HCT116 (cell line): ENCODE data around the gene MGME1. TPM values are rescaled to one million over a fixed set of nuclear protein-coding genes. Genes with fewer than 3 reads are reported as not detected.

Experiments
- ATAC-seq: fragments of 200-7000 bp; cut with Tn5 transposase; 2 replicates; pipeline ENCODE4 v1.9.1; 2020; ENCODE audit warnings: mild to moderate bottlenecking, moderate library complexity
- BruUV-seq: library from RNA; stranded (reverse); fragments of 400-500 nt; replicated peaks from 2 replicates; lab custom pipeline; 2021; lab: Mats Ljungman, UMichigan
- CTCF ChIA-PET: fragments of 300-600 bp; sonication (Branson Sonifier 250); formaldehyde crosslinking; loops from one replicate; lab custom pipeline; 2021; ENCODE audit warnings: antibody characterized with exemption; lab: Charles Lee
- POLR2A ChIA-PET: fragments of 300-600, 350-600 bp; sonication (Branson Sonifier 250); formaldehyde crosslinking; loops from one replicate; lab custom pipeline; 2021; ENCODE audit warnings: antibody characterized with exemption; lab: Charles Lee
- RAD21 ChIA-PET, 2 experiments: fragments of 300-600 bp; sonication (Branson Sonifier 250); formaldehyde crosslinking; loops; one replicate each; lab custom pipeline; 2023; ENCODE audit warnings: low total read pairs in 2 of 2; ENCODE audit not compliant: uncharacterized antibody in 2 of 2, unreplicated experiment in 2 of 2, low non-redundant PET in 1 of 2; lab: Charles Lee
- DNase-seq: peaks from one replicate; pipeline ENCODE4 v3.0.0-alpha.2; 2010; ENCODE audit warnings: low read depth, low spot score
- H2AFZ ChIP-seq: fragments of 200-600 bp; shearing (Covaris generic), sonication (generic); 2 replicates; pipeline ENCODE4 v1.6.1; 2017; ENCODE audit warnings: low read depth, mixed run types, mixed read lengths, antibody characterized with exemption, low read length; ENCODE audit not compliant: poor library complexity, severe bottlenecking
- H3K27ac ChIP-seq: 2 replicates; pipeline ENCODE4 v1.5.1; 2012; ENCODE audit warnings: low read depth, low read length
- H3K27me3 ChIP-seq: fragments of 200-600 bp; sonication (generic); 2 replicates; pipeline ENCODE4 v1.6.1; 2016; ENCODE audit warnings: mixed run types, low read length, mixed read lengths; ENCODE audit not compliant: insufficient read depth
- H3K36me3 ChIP-seq, 2 experiments: fragments of 200-500 bp in 1 of 2; fragments of 200-600 bp in 1 of 2; sonication (Bioruptor generic) in 1 of 2; sonication (generic) in 1 of 2; 2 replicates each; pipeline versions ENCODE4 v1.5.1 to v1.6.1; 2014 to 2016; ENCODE audit warnings: low read length in 2 of 2, inconsistent platforms in 1 of 2, mixed read lengths in 1 of 2, mixed run types in 1 of 2; ENCODE audit not compliant: insufficient read depth in 2 of 2, control insufficient read depth in 1 of 2
- H3K4me1 ChIP-seq, 2 experiments: fragments of 200-600 bp in 1 of 2; sonication (generic) in 1 of 2; 2 replicates each; pipeline versions ENCODE4 v1.5.1 to v1.6.1; 2012 to 2017; ENCODE audit warnings: low read length in 2 of 2, inconsistent platforms in 1 of 2, mild to moderate bottlenecking in 1 of 2, mixed read lengths in 1 of 2, mixed run types in 1 of 2, moderate library complexity in 1 of 2; ENCODE audit not compliant: insufficient read depth in 2 of 2, control insufficient read depth in 1 of 2
- H3K4me2 ChIP-seq: fragments of 200-600 bp; sonication (generic); 2 replicates; pipeline ENCODE4 v1.6.1; 2017; ENCODE audit warnings: mixed run types, low read length, mixed read lengths
- H3K4me3 ChIP-seq, 2 experiments: fragments of 200-600 bp in 1 of 2; sonication (generic) in 1 of 2; replicated peaks in 1 of 2; 2 replicates each; pipeline ENCODE4 v1.5.1; 2011 to 2016; ENCODE audit warnings: low read length in 2 of 2, control low read depth in 1 of 2, low read depth in 1 of 2, mild to moderate bottlenecking in 1 of 2, mixed read lengths in 1 of 2, mixed run types in 1 of 2
- H3K79me2 ChIP-seq: fragments of 200-600 bp; sonication (generic); 2 replicates; pipeline ENCODE4 v1.6.1; 2017; ENCODE audit warnings: mild to moderate bottlenecking, mixed run types, low read length, moderate library complexity, mixed read lengths; ENCODE audit not compliant: insufficient read depth
- H3K9ac ChIP-seq: fragments of 200-600 bp; sonication (generic); 2 replicates; pipeline ENCODE4 v1.6.1; 2016; ENCODE audit warnings: low read length, mixed read lengths
- H3K9me2 ChIP-seq: fragments of 200-600 bp; sonication (generic), shearing (Covaris generic); 2 replicates; pipeline ENCODE4 v1.6.1; 2017; ENCODE audit warnings: mixed run types, mild to moderate bottlenecking, moderate library complexity; ENCODE audit not compliant: insufficient read depth
- H3K9me3 ChIP-seq, 2 experiments: fragments of 200-500 bp in 1 of 2; fragments of 200-600 bp in 1 of 2; sonication (Bioruptor generic) in 1 of 2; sonication (generic) in 1 of 2; 2 replicates each; pipeline ENCODE4 v1.6.1; 2014 to 2017; ENCODE audit warnings: low read length in 2 of 2, mixed read lengths in 2 of 2, inconsistent platforms in 1 of 2, low read depth in 1 of 2, mild to moderate bottlenecking in 1 of 2, mixed run types in 1 of 2, moderate library complexity in 1 of 2; ENCODE audit not compliant: control insufficient read depth in 1 of 2, insufficient read depth in 1 of 2
- H4K20me1 ChIP-seq: fragments of 200-600 bp; sonication (generic), shearing (Covaris generic); 2 replicates; pipeline ENCODE4 v1.6.1; 2017; ENCODE audit warnings: mixed run types, mild to moderate bottlenecking, moderate library complexity; ENCODE audit not compliant: insufficient read depth
- CBX3 ChIP-seq: IDR thresholded peaks from 2 replicates; pipeline ENCODE4 v1.6.1; 2012; ENCODE audit warnings: low read depth
- CEBPB ChIP-seq: IDR thresholded peaks from 2 replicates; pipeline ENCODE4 v1.6.1; 2012; ENCODE audit warnings: low read depth
- ELF1 ChIP-seq: IDR thresholded peaks from 2 replicates; pipeline ENCODE4 v1.6.1; 2012; ENCODE audit warnings: low read depth, borderline replicate concordance
- EZH2 ChIP-seq: fragments of 200-600 bp; sonication (generic); IDR thresholded peaks from 2 replicates; pipeline ENCODE4 v1.6.1; 2017; ENCODE audit warnings: antibody characterized with exemption, mixed run types
- EZH2phosphoT487 ChIP-seq: fragments of 200-600 bp; IDR thresholded peaks from 2 replicates; pipeline ENCODE4 v1.6.1; 2018; ENCODE audit warnings: antibody characterized with exemption, borderline replicate concordance
- JUND ChIP-seq: IDR thresholded peaks from 2 replicates; pipeline ENCODE4 v1.6.1; 2012
- POLR2A ChIP-seq: IDR thresholded peaks from 2 replicates; pipeline ENCODE4 v1.7.0; 2011; ENCODE audit warnings: borderline replicate concordance; ENCODE audit not compliant: insufficient read depth, insufficient read length; ENCODE audit errors: extremely low read depth
- POLR2AphosphoS5 ChIP-seq: IDR thresholded peaks from 2 replicates; pipeline ENCODE4 v1.6.1; 2011; ENCODE audit warnings: mild to moderate bottlenecking, low read depth, low read length, moderate library complexity
- SIN3A ChIP-seq: IDR thresholded peaks from 2 replicates; pipeline ENCODE4 v1.6.1; 2012; ENCODE audit warnings: low read depth
- SRF ChIP-seq: IDR thresholded peaks from 2 replicates; pipeline ENCODE4 v1.6.1; 2012; ENCODE audit warnings: low read depth
- YY1 ChIP-seq: IDR thresholded peaks from 2 replicates; pipeline ENCODE4 v1.6.1; 2011; ENCODE audit warnings: low read length, low read depth, moderate library complexity, mild to moderate bottlenecking; ENCODE audit not compliant: insufficient replicate concordance; ENCODE audit errors: extremely low read depth
- ZFX ChIP-seq: fragments of 450-650 bp; IDR thresholded peaks from 2 replicates; pipeline ENCODE4 v1.6.1; 2017
- intact Hi-C: fragments of 100-400 bp; cut with micrococcal nuclease; formaldehyde crosslinking; loops from 2 replicates; pipeline ENCODE4 v1.10.0; 2022
- total RNA-seq: library from RNA; stranded (reverse); gene quantifications from one replicate; pipeline ENCODE4 v1.2.1, GENCODE V29; 2021; ENCODE audit not compliant: unreplicated experiment
- TF ChIP-seq, protein P1 (sequence below): IDR thresholded peaks from 2 replicates; pipeline ENCODE4 v1.6.1; 2011; ENCODE audit warnings: mild to moderate bottlenecking, low read length, moderate library complexity; ENCODE audit not compliant: insufficient replicate concordance; ENCODE audit errors: extremely low read depth
- TF ChIP-seq, protein P2 (sequence below): IDR thresholded peaks from 2 replicates; pipeline ENCODE4 v1.6.1; 2012
- TF ChIP-seq, protein P3 (sequence below), 3 experiments: fragments of 200-600 bp in 1 of 3; sonication (generic) in 1 of 3; IDR thresholded peaks in 2 of 3; conservative IDR thresholded peaks in 1 of 3; 2 replicates each; pipeline ENCODE4 v1.5.1; 2012 to 2017; ENCODE audit warnings: low read depth in 2 of 3, low read length in 2 of 3, antibody characterized with exemption in 1 of 3, borderline replicate concordance in 1 of 3, control low read depth in 1 of 3, mild to moderate bottlenecking in 1 of 3, mixed read lengths in 1 of 3, mixed run types in 1 of 3, moderate library complexity in 1 of 3; ENCODE audit not compliant: insufficient read depth in 1 of 3

Gene MGME1
- total RNA-seq, 1 experiment from 2014 or later: 37.1 TPM

DNA sequence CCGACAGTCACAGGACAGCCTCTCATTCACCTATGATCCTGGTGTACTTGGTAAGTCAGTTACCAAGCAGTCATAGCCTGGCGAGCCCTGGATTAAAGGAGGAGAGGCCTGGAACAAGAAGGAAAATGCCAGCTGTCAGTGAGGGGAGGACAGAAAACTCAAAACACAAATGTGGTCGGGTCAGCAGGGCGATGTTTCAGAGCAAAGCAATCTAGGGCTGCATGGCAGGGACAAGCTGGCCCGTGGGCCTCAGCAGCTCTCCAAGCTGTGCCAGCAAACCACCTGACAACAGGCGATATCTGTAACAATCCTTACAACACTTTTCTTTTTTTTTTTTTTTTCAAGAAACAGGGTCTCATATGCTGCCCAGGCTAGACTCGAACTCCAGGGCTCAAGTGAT lies 40.3 kb downstream of the MGME1 start:
- no peaks in the 10 kb centered on the region for H4K20me1 ChIP-seq
- H3K36me3 ChIP-seq: no peaks in the 10 kb centered on the region
- no peak overlapping the region for H3K4me3 ChIP-seq
- ATAC-seq (no peak), DNase-seq (no peak)
- no peak overlapping the region for H2AFZ ChIP-seq
- ChIA-PET RAD21 (no interaction called here), CTCF (no interaction called here), POLR2A (no interaction called here)
- intact Hi-C loops: no loop called here
- H3K9me2 ChIP-seq: no peaks in the 10 kb centered on the region
- H3K27me3 ChIP-seq: no peaks in the 10 kb centered on the region
- BruUV-seq: no TSS peak
- H3K9ac ChIP-seq: no peak overlapping the region
- no peaks in the 10 kb centered on the region for H3K9me3 ChIP-seq
- H3K27ac ChIP-seq: no peak overlapping the region
- no peaks in the 10 kb centered on the region for H3K79me2 ChIP-seq
- TF ChIP-seq ELF1: no peak
- no peak for TF ChIP-seq CEBPB
- TF ChIP-seq SIN3A: no peak
- no peak for TF ChIP-seq POLR2A
- TF ChIP-seq EZH2: no peak
- no peak for TF ChIP-seq ZFX
- TF ChIP-seq YY1: no peak
- TF ChIP-seq, protein P1, sequence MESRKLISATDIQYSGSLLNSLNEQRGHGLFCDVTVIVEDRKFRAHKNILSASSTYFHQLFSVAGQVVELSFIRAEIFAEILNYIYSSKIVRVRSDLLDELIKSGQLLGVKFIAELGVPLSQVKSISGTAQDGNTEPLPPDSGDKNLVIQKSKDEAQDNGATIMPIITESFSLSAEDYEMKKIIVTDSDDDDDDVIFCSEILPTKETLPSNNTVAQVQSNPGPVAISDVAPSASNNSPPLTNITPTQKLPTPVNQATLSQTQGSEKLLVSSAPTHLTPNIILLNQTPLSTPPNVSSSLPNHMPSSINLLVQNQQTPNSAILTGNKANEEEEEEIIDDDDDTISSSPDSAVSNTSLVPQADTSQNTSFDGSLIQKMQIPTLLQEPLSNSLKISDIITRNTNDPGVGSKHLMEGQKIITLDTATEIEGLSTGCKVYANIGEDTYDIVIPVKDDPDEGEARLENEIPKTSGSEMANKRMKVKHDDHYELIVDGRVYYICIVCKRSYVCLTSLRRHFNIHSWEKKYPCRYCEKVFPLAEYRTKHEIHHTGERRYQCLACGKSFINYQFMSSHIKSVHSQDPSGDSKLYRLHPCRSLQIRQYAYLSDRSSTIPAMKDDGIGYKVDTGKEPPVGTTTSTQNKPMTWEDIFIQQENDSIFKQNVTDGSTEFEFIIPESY: no peak
- TF ChIP-seq EZH2phosphoT487: no peak
- H3K4me2 ChIP-seq: no peak overlapping the region
- no peaks in the 10 kb centered on the region for H3K4me1 ChIP-seq

DNA sequence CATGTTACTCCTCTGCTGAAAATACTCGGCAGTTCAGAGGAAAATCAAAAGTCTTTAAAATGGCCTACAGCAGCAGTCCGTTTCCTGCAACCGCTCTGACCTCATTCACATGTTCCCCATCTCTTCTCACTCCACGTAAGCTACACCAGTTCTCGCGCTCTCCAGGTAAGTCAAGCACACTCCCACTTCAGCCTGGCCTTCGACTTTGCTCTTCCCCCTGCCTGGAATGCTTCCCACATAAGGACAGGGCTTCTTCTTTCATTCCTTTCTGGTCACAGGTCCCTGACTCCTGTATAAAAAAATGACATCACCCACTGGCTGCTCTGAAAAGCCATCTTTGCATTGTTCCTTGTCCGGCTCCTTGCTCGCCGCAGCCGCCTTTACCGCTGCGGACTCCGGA lies 42.7 kb downstream of the MGME1 start:
- intact Hi-C loops: no loop called here
- Histone ChIP-seq H3K36me3 (no peaks in the 10 kb centered on the region), H3K9me3 (no peaks in the 10 kb centered on the region), H3K4me1 (no peaks in the 10 kb centered on the region), H2AFZ (no peak overlapping the region), H3K9me2 (no peaks in the 10 kb centered on the region), H3K27ac (no peak overlapping the region), H3K27me3 (no peaks in the 10 kb centered on the region), H3K4me2 (no peak overlapping the region), H3K4me3 (no peak overlapping the region), H4K20me1 (no peaks in the 10 kb centered on the region), H3K9ac (no peak overlapping the region), H3K79me2 (no peaks in the 10 kb centered on the region)
- ChIA-PET CTCF (no interaction called here), POLR2A (no interaction called here), RAD21 (no interaction called here)
- ATAC-seq: no peak
- BruUV-seq: no TSS peak
- DNase-seq: no peak
- TF ChIP-seq ZFX: no peak
- TF ChIP-seq, protein P2, sequence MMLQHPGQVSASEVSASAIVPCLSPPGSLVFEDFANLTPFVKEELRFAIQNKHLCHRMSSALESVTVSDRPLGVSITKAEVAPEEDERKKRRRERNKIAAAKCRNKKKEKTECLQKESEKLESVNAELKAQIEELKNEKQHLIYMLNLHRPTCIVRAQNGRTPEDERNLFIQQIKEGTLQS: no peak
- no peak for TF ChIP-seq JUND
- TF ChIP-seq, protein P3, sequence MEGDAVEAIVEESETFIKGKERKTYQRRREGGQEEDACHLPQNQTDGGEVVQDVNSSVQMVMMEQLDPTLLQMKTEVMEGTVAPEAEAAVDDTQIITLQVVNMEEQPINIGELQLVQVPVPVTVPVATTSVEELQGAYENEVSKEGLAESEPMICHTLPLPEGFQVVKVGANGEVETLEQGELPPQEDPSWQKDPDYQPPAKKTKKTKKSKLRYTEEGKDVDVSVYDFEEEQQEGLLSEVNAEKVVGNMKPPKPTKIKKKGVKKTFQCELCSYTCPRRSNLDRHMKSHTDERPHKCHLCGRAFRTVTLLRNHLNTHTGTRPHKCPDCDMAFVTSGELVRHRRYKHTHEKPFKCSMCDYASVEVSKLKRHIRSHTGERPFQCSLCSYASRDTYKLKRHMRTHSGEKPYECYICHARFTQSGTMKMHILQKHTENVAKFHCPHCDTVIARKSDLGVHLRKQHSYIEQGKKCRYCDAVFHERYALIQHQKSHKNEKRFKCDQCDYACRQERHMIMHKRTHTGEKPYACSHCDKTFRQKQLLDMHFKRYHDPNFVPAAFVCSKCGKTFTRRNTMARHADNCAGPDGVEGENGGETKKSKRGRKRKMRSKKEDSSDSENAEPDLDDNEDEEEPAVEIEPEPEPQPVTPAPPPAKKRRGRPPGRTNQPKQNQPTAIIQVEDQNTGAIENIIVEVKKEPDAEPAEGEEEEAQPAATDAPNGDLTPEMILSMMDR (IDR thresholded peaks at IDR 0.05 in 2 of 3, conservative IDR thresholded peaks at IDR 0.05 in 1 of 3; ENCODE audit: borderline replicate concordance in 1 of 3, insufficient read depth in 1 of 3, low read depth in 2 of 3, low read length in 2 of 3): no peak
- no peak for TF ChIP-seq SRF
- no peak for TF ChIP-seq CBX3
- TF ChIP-seq POLR2AphosphoS5: no peak
